Measurements from ENCODE around the gene SLC18A2.

DNA sequence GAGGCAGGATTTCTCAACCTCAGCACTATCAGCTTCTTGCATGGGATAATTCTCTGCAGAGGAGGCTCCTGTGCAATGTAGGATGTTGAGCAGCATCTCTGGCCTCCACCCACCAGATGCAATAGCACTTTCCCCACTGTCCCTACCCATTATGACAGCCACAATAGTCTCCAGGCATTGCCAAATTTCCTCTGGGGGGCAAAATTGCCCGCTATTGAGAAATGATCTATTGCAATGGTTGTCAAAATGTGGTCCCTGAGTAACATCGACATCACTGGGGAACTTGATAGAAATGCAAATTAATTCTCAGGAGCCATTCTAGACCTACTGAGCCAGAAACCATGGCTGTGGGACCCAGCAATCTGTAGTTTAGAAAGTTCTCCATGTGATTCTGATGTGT is 36.6 kb upstream of the SLC18A2 start:
- TF ChIP-seq, protein P1, sequence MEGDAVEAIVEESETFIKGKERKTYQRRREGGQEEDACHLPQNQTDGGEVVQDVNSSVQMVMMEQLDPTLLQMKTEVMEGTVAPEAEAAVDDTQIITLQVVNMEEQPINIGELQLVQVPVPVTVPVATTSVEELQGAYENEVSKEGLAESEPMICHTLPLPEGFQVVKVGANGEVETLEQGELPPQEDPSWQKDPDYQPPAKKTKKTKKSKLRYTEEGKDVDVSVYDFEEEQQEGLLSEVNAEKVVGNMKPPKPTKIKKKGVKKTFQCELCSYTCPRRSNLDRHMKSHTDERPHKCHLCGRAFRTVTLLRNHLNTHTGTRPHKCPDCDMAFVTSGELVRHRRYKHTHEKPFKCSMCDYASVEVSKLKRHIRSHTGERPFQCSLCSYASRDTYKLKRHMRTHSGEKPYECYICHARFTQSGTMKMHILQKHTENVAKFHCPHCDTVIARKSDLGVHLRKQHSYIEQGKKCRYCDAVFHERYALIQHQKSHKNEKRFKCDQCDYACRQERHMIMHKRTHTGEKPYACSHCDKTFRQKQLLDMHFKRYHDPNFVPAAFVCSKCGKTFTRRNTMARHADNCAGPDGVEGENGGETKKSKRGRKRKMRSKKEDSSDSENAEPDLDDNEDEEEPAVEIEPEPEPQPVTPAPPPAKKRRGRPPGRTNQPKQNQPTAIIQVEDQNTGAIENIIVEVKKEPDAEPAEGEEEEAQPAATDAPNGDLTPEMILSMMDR (IDR thresholded peaks at IDR 0.05; ENCODE audit: low read length): no peak
- TF ChIP-seq EZH2 (optimal IDR thresholded peaks at IDR 0.05; ENCODE audit: low read depth, low read length): no peak
- TF ChIP-seq EZH2phosphoT487 (IDR thresholded peaks at IDR 0.05; ENCODE audit: low read length): no peak

All from MM.1S (cell line).